Activated CD8-positive, alpha-beta T cell treated with anti-CD3 and anti-CD28 coated beads for 36 hours (primary cell): ENCODE measurements around the gene APOBEC3B. TPM values are rescaled to one million over a fixed set of nuclear protein-coding genes. Genes with fewer than 3 reads are reported as not detected.

Source experiments
- ATAC-seq: fragments of 200-7000 bp; cut with Tn5 transposase; one replicate; pipeline ENCODE4 v1.10.0; 2021; ENCODE audit warnings: mild to moderate bottlenecking, moderate library complexity
- CTCF ChIA-PET: fragments of 350-600 bp; sonication (Branson Sonifier 250); formaldehyde crosslinking; loops from one replicate; lab custom pipeline; 2021; ENCODE audit warnings: antibody characterized with exemption; lab: Charles Lee
- POLR2A ChIA-PET: fragments of 350-600 bp; sonication (Branson Sonifier 250); formaldehyde crosslinking; loops from one replicate; lab custom pipeline; 2021; ENCODE audit warnings: antibody characterized with exemption; lab: Charles Lee
- DNase-seq: peaks from one replicate; pipeline ENCODE4 v3.0.0-alpha.2; 2020
- H3K27ac Mint-ChIP-seq: one replicate; pipeline ENCODE4 v1.8.0; 2021; ENCODE audit warnings: mild to moderate bottlenecking, mixed read lengths
- H3K27me3 Mint-ChIP-seq: one replicate; pipeline ENCODE4 v1.8.0; 2021; ENCODE audit warnings: mixed read lengths
- H3K36me3 Mint-ChIP-seq: one replicate; pipeline ENCODE4 v1.8.0; 2021; ENCODE audit warnings: low read depth, mixed read lengths
- H3K4me1 Mint-ChIP-seq: one replicate; pipeline ENCODE4 v1.8.0; 2021; ENCODE audit warnings: low read depth, mixed read lengths
- H3K4me3 Mint-ChIP-seq: one replicate; pipeline ENCODE4 v1.8.0; 2021; ENCODE audit warnings: mild to moderate bottlenecking, moderate library complexity, mixed read lengths
- H3K9me3 Mint-ChIP-seq: one replicate; pipeline ENCODE4 v1.8.0; 2021; ENCODE audit warnings: mixed read lengths
- CTCF ChIP-seq: fragments of 200-600 bp; IDR thresholded peaks from one replicate; pipeline ENCODE4 v1.8.0; 2022; ENCODE audit warnings: antibody characterized with exemption, mild to moderate bottlenecking
- intact Hi-C: fragments of 100-400 bp; cut with micrococcal nuclease; formaldehyde crosslinking; loops from one replicate; pipeline ENCODE4 v1.10.0; 2022
- total RNA-seq, 2 experiments: library from RNA; stranded (reverse); gene quantifications; one replicate each; pipeline ENCODE4 v1.2.3, GENCODE V29; 2021

The APOBEC3B gene
- total RNA-seq: 1 to 10 TPM; 5.0 to 5.1 TPM

- no peak for TF ChIP-seq CTCF
- intact Hi-C loops: no loop called here
- Mint-ChIP-seq H3K36me3 (peaks cover 7% of the 10 kb centered on the region), H3K4me1 (peaks cover 51% of the 10 kb centered on the region), H3K27me3 (no peaks in the 10 kb centered on the region), H3K27ac (peak within 1 kb of the TSS; percentile 63), H3K4me3 (peak within 1 kb of the TSS; percentile 38), H3K9me3 (peaks cover 10% of the 10 kb centered on the region)
- POLR2A ChIA-PET: interaction anchor here (1.1 to 1.4 kb wide), 2 partner anchors 41 to 108 kb away, joined by 3 read pairs; no protein-coding TSS in a partner anchor
- CTCF ChIA-PET: interaction anchor here (0.8 to 5.6 kb wide), 8 partner anchors 9 to 112 kb away, joined by 3 to 39 read pairs (median 4); no protein-coding TSS in a partner anchor
- ATAC-seq (peak; percentile 74), DNase-seq (peak; percentile 85)
Observed at GRCh38 chr22:38981992-38982927, at the start of gene APOBEC3B. Gene APOBEC3B (plus strand): TSS chr22:38982347. CDS start chr22:38982454, 107 bp downstream.

GRCh38 chr22:38935023-38935422, 47.1 kb upstream of the APOBEC3B start:
- no peak for TF ChIP-seq CTCF
- H3K36me3 Mint-ChIP-seq: no peaks in the 10 kb centered on the region
- H3K27ac Mint-ChIP-seq: no peak overlapping the region
- intact Hi-C loops: no loop called here
- DNase-seq (no peak), ATAC-seq (no peak)
- H3K4me1 Mint-ChIP-seq: no peaks in the 10 kb centered on the region
- H3K9me3 Mint-ChIP-seq: no peaks in the 10 kb centered on the region
- POLR2A ChIA-PET: no interaction called here
- H3K27me3 Mint-ChIP-seq: peaks cover 14% of the 10 kb centered on the region
- no peak overlapping the region for H3K4me3 Mint-ChIP-seq
- CTCF ChIA-PET: no interaction called here

GRCh38 chr22:38935616-38936015, 46.5 kb upstream of the APOBEC3B start:
- Mint-ChIP-seq H3K27ac (no peak overlapping the region), H3K27me3 (peaks cover 15% of the 10 kb centered on the region), H3K36me3 (no peaks in the 10 kb centered on the region), H3K4me3 (no peak overlapping the region), H3K4me1 (peaks cover 2% of the 10 kb centered on the region), H3K9me3 (no peaks in the 10 kb centered on the region)
- POLR2A ChIA-PET: no interaction called here
- intact Hi-C loops: no loop called here
- DNase-seq (no peak), ATAC-seq (no peak)
- no peak for TF ChIP-seq CTCF
- CTCF ChIA-PET: no interaction called here

GRCh38 chr22:38936562-38936961, 45.6 kb upstream of the APOBEC3B start:
- Mint-ChIP-seq H3K36me3 (no peaks in the 10 kb centered on the region), H3K4me1 (peaks cover 11% of the 10 kb centered on the region), H3K9me3 (no peaks in the 10 kb centered on the region), H3K27me3 (peaks cover 15% of the 10 kb centered on the region), H3K27ac (no peak overlapping the region), H3K4me3 (no peak overlapping the region)
- no peak for TF ChIP-seq CTCF
- DNase-seq (no peak), ATAC-seq (no peak)
- CTCF ChIA-PET: no interaction called here
- POLR2A ChIA-PET: no interaction called here
- intact Hi-C loops: no loop called here

- Mint-ChIP-seq H3K27me3 (peaks cover 15% of the 10 kb centered on the region), H3K27ac (no peak overlapping the region), H3K4me3 (no peak overlapping the region), H3K9me3 (no peaks in the 10 kb centered on the region), H3K36me3 (no peaks in the 10 kb centered on the region), H3K4me1 (peaks cover 15% of the 10 kb centered on the region)
- intact Hi-C loops: no loop called here
- ChIA-PET CTCF (no interaction called here), POLR2A (interaction anchor here (0.6 kb wide), 2 partner anchors 10 to 169 kb away, joined by 3 to 5 read pairs; no protein-coding TSS in a partner anchor)
- ATAC-seq (no peak), DNase-seq (no peak)
- no peak for TF ChIP-seq CTCF
Observed at GRCh38 chr22:38937036-38937435, 45.1 kb upstream of the APOBEC3B start.
